HEK293 (cell line): ENCODE measurements around the gene CACYBP.
A peak's percentile ranks its signal among the peaks of the same experiment; 100 is the strongest.

Source experiments
- HOXA7 ChIP-seq: sonication (generic); formaldehyde crosslinking; IDR thresholded peaks from 2 replicates; pipeline ENCODE4 v1.8.1; 2022; ENCODE audit warnings: missing genetic modification reagents, borderline replicate concordance
- HOXC10 ChIP-seq: sonication (generic); formaldehyde crosslinking; IDR thresholded peaks from 2 replicates; pipeline ENCODE4 v1.8.1; 2023; ENCODE audit warnings: mild to moderate bottlenecking, missing genetic modification reagents
- KLF1 ChIP-seq: fragments of 450-650 bp; formaldehyde crosslinking; IDR thresholded peaks from 2 replicates; pipeline ENCODE4 v1.5.1; 2016; ENCODE audit warnings: missing biosample characterization, missing genetic modification characterization
- KLF9 ChIP-seq: fragments of 450-650 bp; formaldehyde crosslinking; IDR thresholded peaks from 2 replicates; pipeline ENCODE4 v1.5.1; 2016; ENCODE audit warnings: missing biosample characterization, missing genetic modification characterization, low read depth
- SP3 ChIP-seq: fragments of 450-650 bp; formaldehyde crosslinking; IDR thresholded peaks from 2 replicates; pipeline ENCODE4 v1.5.1; 2016; ENCODE audit warnings: missing biosample characterization, missing genetic modification characterization
- ZBTB48 ChIP-seq: fragments of 450-650 bp; formaldehyde crosslinking; IDR thresholded peaks from 2 replicates; pipeline ENCODE4 v1.5.1; 2016; ENCODE audit warnings: missing biosample characterization, missing genetic modification characterization
- ZNF10 ChIP-seq: fragments of 450-650 bp; formaldehyde crosslinking; IDR thresholded peaks from 2 replicates; pipeline ENCODE4 v1.5.1; 2017; ENCODE audit warnings: missing biosample characterization, missing genetic modification characterization
- ZNF133 ChIP-seq: fragments of 450-650 bp; formaldehyde crosslinking; IDR thresholded peaks from 2 replicates; pipeline ENCODE4 v1.5.1; 2016; ENCODE audit warnings: missing biosample characterization, missing genetic modification characterization
- ZNF155 ChIP-seq: fragments of 450-650 bp; formaldehyde crosslinking; IDR thresholded peaks from 2 replicates; pipeline ENCODE4 v1.5.1; 2016; ENCODE audit warnings: missing biosample characterization, missing genetic modification characterization
- ZNF174 ChIP-seq: fragments of 450-650 bp; formaldehyde crosslinking; IDR thresholded peaks from 2 replicates; pipeline ENCODE4 v1.5.0; 2017; ENCODE audit warnings: missing biosample characterization, mild to moderate bottlenecking, missing genetic modification characterization
- ZNF211 ChIP-seq: fragments of 450-650 bp; formaldehyde crosslinking; IDR thresholded peaks from 2 replicates; pipeline ENCODE4 v1.5.1; 2016; ENCODE audit warnings: low read depth, missing biosample characterization, missing genetic modification characterization
- ZNF24 ChIP-seq: fragments of 450-650 bp; formaldehyde crosslinking; IDR thresholded peaks from 2 replicates; pipeline ENCODE4 v1.5.1; 2016; ENCODE audit warnings: missing biosample characterization, missing genetic modification characterization
- ZNF302 ChIP-seq: fragments of 450-650 bp; formaldehyde crosslinking; IDR thresholded peaks from 2 replicates; pipeline ENCODE4 v1.5.1; 2016; ENCODE audit warnings: missing biosample characterization, missing genetic modification characterization, low read depth
- ZNF366 ChIP-seq: fragments of 450-650 bp; formaldehyde crosslinking; conservative IDR thresholded peaks from 2 replicates; pipeline ENCODE4 v1.5.1; 2016; ENCODE audit warnings: missing biosample characterization, missing genetic modification characterization
- ZNF510 ChIP-seq: fragments of 450-650 bp; formaldehyde crosslinking; IDR thresholded peaks from 2 replicates; pipeline ENCODE4 v1.5.1; 2018; ENCODE audit warnings: mild to moderate bottlenecking, missing genetic modification characterization, missing biosample characterization; ENCODE audit not compliant: insufficient replicate concordance
- ZNF521 ChIP-seq: fragments of 450-650 bp; formaldehyde crosslinking; IDR thresholded peaks from 2 replicates; pipeline ENCODE4 v1.5.1; 2017; ENCODE audit warnings: missing biosample characterization, mild to moderate bottlenecking, missing genetic modification characterization
- ZNF596 ChIP-seq: fragments of 450-650 bp; IDR thresholded peaks from 2 replicates; pipeline ENCODE4 v1.5.0; 2018; ENCODE audit warnings: missing biosample characterization, mild to moderate bottlenecking, missing genetic modification characterization, moderate library complexity
- ZNF600 ChIP-seq: fragments of 450-650 bp; formaldehyde crosslinking; IDR thresholded peaks from 2 replicates; pipeline ENCODE4 v1.5.1; 2016; ENCODE audit warnings: missing biosample characterization, missing genetic modification characterization
- ZNF707 ChIP-seq: fragments of 450-650 bp; formaldehyde crosslinking; IDR thresholded peaks from 2 replicates; pipeline ENCODE4 v1.5.1; 2016; ENCODE audit warnings: missing biosample characterization, missing genetic modification characterization
- ZNF76 ChIP-seq: fragments of 450-650 bp; formaldehyde crosslinking; IDR thresholded peaks from 2 replicates; pipeline ENCODE4; 2016; ENCODE audit warnings: low read depth, missing biosample characterization, missing genetic modification characterization, borderline replicate concordance
- TF ChIP-seq, protein P1 (sequence below): fragments of 450-650 bp; formaldehyde crosslinking; IDR thresholded peaks from 2 replicates; pipeline ENCODE4 v1.5.1; 2017; ENCODE audit warnings: missing biosample characterization, missing genetic modification characterization
- TF ChIP-seq, protein P2 (sequence below): fragments of 450-650 bp; formaldehyde crosslinking; IDR thresholded peaks from 2 replicates; pipeline ENCODE4 v1.5.1; 2016; ENCODE audit warnings: missing biosample characterization, missing genetic modification characterization
- TF ChIP-seq, protein P3 (sequence below): fragments of 450-650 bp; formaldehyde crosslinking; IDR thresholded peaks from 2 replicates; pipeline ENCODE4 v1.5.1; 2016; ENCODE audit warnings: missing biosample characterization, missing genetic modification characterization
- TF ChIP-seq, protein P4 (sequence below): fragments of 450-650 bp; formaldehyde crosslinking; IDR thresholded peaks from 2 replicates; pipeline ENCODE4 v1.5.1; 2016; ENCODE audit warnings: missing biosample characterization, missing genetic modification characterization
- TF ChIP-seq, protein P5 (sequence below): fragments of 450-650 bp; formaldehyde crosslinking; IDR thresholded peaks from 2 replicates; pipeline ENCODE4 v1.5.1; 2016; ENCODE audit warnings: missing biosample characterization, missing genetic modification characterization, borderline replicate concordance
- TF ChIP-seq, protein P6 (sequence below): sonication (generic); formaldehyde crosslinking; IDR thresholded peaks from 2 replicates; pipeline ENCODE4 v1.8.1; 2022; ENCODE audit warnings: mild to moderate bottlenecking, moderate library complexity, missing genetic modification reagents

The CACYBP gene

DNA sequence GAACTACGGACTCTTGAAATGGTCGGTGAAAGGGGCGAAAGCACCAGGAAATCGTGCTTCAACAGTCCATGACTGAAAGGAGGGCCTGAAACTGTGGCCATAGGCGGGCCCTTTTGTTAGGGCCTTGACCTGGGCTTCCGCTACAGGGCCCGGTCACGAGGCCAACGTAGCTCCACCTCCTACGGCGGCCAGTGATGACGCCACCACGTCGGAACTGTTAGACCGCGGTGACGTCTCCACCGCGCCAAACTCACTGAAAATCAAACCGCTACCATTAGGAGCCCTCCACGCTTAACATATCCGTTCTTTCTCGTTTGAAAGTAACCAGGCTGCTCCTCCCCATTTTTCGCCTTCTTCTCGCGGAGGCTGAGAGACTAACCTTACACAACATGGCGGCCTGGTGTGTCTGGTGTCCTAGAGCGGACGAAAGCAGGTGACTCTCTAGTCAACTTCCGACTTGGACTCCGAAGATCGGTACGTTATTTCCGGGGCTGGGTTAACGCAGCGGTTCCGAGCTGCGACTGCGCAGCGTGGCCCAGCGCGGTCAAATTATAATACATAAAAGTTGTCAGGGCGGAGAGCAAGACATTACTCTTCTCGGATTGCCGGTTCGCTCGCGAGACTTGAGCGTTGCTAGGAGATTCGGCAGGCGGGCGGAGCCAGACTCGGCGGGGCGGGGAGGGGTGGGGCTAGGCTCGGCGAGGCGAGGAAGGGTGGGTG is 371 bp upstream of the CACYBP start (continued):
- TF ChIP-seq HOXC10 (CRISPR knock-in tag) = 0 out of 2 replicates have a peak, but pooled peaks have one; percentile 59
- peak; percentile 95 for TF ChIP-seq ZNF24 (tag by site-specific recombination)
- TF ChIP-seq, protein P1, sequence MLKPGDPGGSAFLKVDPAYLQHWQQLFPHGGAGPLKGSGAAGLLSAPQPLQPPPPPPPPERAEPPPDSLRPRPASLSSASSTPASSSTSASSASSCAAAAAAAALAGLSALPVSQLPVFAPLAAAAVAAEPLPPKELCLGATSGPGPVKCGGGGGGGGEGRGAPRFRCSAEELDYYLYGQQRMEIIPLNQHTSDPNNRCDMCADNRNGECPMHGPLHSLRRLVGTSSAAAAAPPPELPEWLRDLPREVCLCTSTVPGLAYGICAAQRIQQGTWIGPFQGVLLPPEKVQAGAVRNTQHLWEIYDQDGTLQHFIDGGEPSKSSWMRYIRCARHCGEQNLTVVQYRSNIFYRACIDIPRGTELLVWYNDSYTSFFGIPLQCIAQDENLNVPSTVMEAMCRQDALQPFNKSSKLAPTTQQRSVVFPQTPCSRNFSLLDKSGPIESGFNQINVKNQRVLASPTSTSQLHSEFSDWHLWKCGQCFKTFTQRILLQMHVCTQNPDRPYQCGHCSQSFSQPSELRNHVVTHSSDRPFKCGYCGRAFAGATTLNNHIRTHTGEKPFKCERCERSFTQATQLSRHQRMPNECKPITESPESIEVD (tag by site-specific recombination) = no peak
- peak; percentile 88 for TF ChIP-seq ZNF76 (tag by site-specific recombination)
- TF ChIP-seq, protein P2, sequence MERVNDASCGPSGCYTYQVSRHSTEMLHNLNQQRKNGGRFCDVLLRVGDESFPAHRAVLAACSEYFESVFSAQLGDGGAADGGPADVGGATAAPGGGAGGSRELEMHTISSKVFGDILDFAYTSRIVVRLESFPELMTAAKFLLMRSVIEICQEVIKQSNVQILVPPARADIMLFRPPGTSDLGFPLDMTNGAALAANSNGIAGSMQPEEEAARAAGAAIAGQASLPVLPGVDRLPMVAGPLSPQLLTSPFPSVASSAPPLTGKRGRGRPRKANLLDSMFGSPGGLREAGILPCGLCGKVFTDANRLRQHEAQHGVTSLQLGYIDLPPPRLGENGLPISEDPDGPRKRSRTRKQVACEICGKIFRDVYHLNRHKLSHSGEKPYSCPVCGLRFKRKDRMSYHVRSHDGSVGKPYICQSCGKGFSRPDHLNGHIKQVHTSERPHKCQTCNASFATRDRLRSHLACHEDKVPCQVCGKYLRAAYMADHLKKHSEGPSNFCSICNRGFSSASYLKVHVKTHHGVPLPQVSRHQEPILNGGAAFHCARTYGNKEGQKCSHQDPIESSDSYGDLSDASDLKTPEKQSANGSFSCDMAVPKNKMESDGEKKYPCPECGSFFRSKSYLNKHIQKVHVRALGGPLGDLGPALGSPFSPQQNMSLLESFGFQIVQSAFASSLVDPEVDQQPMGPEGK = no peak
- TF ChIP-seq, protein P3, sequence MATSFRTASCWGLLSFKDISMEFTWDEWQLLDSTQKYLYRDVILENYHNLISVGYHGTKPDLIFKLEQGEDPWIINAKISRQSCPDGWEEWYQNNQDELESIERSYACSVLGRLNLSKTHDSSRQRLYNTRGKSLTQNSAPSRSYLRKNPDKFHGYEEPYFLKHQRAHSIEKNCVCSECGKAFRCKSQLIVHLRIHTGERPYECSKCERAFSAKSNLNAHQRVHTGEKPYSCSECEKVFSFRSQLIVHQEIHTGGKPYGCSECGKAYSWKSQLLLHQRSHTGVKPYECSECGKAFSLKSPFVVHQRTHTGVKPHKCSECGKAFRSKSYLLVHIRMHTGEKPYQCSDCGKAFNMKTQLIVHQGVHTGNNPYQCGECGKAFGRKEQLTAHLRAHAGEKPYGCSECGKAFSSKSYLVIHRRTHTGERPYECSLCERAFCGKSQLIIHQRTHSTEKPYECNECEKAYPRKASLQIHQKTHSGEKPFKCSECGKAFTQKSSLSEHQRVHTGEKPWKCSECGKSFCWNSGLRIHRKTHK (tag by site-specific recombination) = no peak
- 0 out of 2 replicates have a peak, but pooled peaks have one; percentile 15 for TF ChIP-seq ZNF10 (tag by site-specific recombination)
- no peak for TF ChIP-seq KLF1 (tag by site-specific recombination)
- TF ChIP-seq, protein P4, sequence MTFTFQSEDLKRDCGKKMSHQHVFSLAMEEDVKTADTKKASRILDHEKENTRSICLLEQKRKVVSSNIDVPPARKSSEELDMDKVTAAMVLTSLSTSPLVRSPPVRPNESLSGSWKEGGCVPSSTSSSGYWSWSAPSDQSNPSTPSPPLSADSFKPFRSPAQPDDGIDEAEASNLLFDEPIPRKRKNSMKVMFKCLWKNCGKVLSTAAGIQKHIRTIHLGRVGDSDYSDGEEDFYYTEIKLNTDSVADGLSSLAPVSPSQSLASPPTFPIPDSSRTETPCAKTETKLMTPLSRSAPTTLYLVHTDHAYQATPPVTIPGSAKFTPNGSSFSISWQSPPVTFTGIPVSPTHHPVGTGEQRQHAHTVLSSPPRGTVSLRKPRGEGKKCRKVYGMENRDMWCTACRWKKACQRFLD (tag by site-specific recombination) = no peak
- TF ChIP-seq, protein P5, sequence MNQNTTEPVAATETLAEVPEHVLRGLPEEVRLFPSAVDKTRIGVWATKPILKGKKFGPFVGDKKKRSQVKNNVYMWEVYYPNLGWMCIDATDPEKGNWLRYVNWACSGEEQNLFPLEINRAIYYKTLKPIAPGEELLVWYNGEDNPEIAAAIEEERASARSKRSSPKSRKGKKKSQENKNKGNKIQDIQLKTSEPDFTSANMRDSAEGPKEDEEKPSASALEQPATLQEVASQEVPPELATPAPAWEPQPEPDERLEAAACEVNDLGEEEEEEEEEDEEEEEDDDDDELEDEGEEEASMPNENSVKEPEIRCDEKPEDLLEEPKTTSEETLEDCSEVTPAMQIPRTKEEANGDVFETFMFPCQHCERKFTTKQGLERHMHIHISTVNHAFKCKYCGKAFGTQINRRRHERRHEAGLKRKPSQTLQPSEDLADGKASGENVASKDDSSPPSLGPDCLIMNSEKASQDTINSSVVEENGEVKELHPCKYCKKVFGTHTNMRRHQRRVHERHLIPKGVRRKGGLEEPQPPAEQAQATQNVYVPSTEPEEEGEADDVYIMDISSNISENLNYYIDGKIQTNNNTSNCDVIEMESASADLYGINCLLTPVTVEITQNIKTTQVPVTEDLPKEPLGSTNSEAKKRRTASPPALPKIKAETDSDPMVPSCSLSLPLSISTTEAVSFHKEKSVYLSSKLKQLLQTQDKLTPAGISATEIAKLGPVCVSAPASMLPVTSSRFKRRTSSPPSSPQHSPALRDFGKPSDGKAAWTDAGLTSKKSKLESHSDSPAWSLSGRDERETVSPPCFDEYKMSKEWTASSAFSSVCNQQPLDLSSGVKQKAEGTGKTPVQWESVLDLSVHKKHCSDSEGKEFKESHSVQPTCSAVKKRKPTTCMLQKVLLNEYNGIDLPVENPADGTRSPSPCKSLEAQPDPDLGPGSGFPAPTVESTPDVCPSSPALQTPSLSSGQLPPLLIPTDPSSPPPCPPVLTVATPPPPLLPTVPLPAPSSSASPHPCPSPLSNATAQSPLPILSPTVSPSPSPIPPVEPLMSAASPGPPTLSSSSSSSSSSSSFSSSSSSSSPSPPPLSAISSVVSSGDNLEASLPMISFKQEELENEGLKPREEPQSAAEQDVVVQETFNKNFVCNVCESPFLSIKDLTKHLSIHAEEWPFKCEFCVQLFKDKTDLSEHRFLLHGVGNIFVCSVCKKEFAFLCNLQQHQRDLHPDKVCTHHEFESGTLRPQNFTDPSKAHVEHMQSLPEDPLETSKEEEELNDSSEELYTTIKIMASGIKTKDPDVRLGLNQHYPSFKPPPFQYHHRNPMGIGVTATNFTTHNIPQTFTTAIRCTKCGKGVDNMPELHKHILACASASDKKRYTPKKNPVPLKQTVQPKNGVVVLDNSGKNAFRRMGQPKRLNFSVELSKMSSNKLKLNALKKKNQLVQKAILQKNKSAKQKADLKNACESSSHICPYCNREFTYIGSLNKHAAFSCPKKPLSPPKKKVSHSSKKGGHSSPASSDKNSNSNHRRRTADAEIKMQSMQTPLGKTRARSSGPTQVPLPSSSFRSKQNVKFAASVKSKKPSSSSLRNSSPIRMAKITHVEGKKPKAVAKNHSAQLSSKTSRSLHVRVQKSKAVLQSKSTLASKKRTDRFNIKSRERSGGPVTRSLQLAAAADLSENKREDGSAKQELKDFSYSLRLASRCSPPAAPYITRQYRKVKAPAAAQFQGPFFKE (tag by site-specific recombination) = no peak
- TF ChIP-seq ZNF596 (tag by site-specific recombination) = no peak
- no peak for TF ChIP-seq ZNF707 (tag by site-specific recombination)
- TF ChIP-seq KLF9 (tag by site-specific recombination) = no peak
- no peak for TF ChIP-seq ZNF133 (tag by site-specific recombination)
- peak; percentile 97 for TF ChIP-seq SP3 (tag by site-specific recombination)
- TF ChIP-seq ZNF521 (tag by site-specific recombination) = no peak
- TF ChIP-seq ZNF174 (tag by site-specific recombination) = no peak
- no peak for TF ChIP-seq HOXA7 (CRISPR knock-in tag)
- TF ChIP-seq ZNF366 = 0 out of 2 replicates have a peak, but pooled peaks have one; percentile 19
- no peak for TF ChIP-seq ZNF211 (tag by site-specific recombination)
- TF ChIP-seq ZNF302 (tag by site-specific recombination) = no peak
- TF ChIP-seq ZNF600 (tag by site-specific recombination) = peak; percentile 26
- TF ChIP-seq ZBTB48 = no peak
- TF ChIP-seq ZNF510 (tag by site-specific recombination) = no peak
- TF ChIP-seq, protein P6, sequence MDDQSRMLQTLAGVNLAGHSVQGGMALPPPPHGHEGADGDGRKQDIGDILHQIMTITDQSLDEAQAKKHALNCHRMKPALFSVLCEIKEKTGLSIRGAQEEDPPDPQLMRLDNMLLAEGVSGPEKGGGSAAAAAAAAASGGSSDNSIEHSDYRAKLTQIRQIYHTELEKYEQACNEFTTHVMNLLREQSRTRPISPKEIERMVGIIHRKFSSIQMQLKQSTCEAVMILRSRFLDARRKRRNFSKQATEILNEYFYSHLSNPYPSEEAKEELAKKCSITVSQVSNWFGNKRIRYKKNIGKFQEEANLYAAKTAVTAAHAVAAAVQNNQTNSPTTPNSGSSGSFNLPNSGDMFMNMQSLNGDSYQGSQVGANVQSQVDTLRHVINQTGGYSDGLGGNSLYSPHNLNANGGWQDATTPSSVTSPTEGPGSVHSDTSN (CRISPR knock-in tag) = no peak
- TF ChIP-seq ZNF155 (tag by site-specific recombination) = no peak
